ENCODE measurements around the gene BBS4. TPM values are rescaled to one million over a fixed set of nuclear protein-coding genes. Genes with fewer than 3 reads are reported as not detected.
A peak's percentile ranks its signal among the peaks of the same experiment; 100 is the strongest.

BBS4 gene
- total RNA-seq, 1 donor from 2014 or later, result 15.5 TPM

GRCh38 chr15:72751751-72752455, 65.9 kb downstream of the BBS4 start:
- Mint-ChIP-seq H3K9me3 (ENCODE audit: low read depth) (peaks cover 4% of the 10 kb centered on the region), H3K4me1 (ENCODE audit: low read depth) (peaks cover 23% of the 10 kb centered on the region), H3K36me3 (ENCODE audit: low read depth) (peaks cover 30% of the 10 kb centered on the region), H3K4me3 (ENCODE audit: unreplicated experiment) (no peak overlapping the region), H3K27ac (ENCODE audit: unreplicated experiment) (no peak overlapping the region), H3K27me3 (ENCODE audit: low read depth) (no peaks in the 10 kb centered on the region)
- no peak for DNase-seq (ENCODE audit: low spot score)
- TF ChIP-seq CTCF (IDR thresholded peaks at IDR 0.05), result no peak

GRCh38 chr15:72754096-72754495, 68.1 kb downstream of the BBS4 start:
- Mint-ChIP-seq H3K27me3 (ENCODE audit: low read depth) (no peaks in the 10 kb centered on the region), H3K36me3 (ENCODE audit: low read depth) (peaks cover 37% of the 10 kb centered on the region), H3K9me3 (ENCODE audit: low read depth) (no peaks in the 10 kb centered on the region), H3K4me3 (ENCODE audit: unreplicated experiment) (no peak overlapping the region), H3K4me1 (ENCODE audit: low read depth) (peaks cover 37% of the 10 kb centered on the region), H3K27ac (ENCODE audit: unreplicated experiment) (no peak overlapping the region)
- DNase-seq (ENCODE audit: low spot score), result no peak
- TF ChIP-seq CTCF (IDR thresholded peaks at IDR 0.05), result no peak

GRCh38 chr15:72758182-72758581, 72.2 kb downstream of the BBS4 start:
- no peaks in the 10 kb centered on the region for H3K9me3 Mint-ChIP-seq (ENCODE audit: low read depth)
- peaks cover 38% of the 10 kb centered on the region for H3K36me3 Mint-ChIP-seq (ENCODE audit: low read depth)
- H3K27ac Mint-ChIP-seq (ENCODE audit: unreplicated experiment), result peak overlapping the region; percentile 89
- H3K4me1 Mint-ChIP-seq (ENCODE audit: low read depth), result peaks cover 14% of the 10 kb centered on the region
- H3K4me3 Mint-ChIP-seq (ENCODE audit: unreplicated experiment), result no peak overlapping the region
- H3K27me3 Mint-ChIP-seq (ENCODE audit: low read depth), result no peaks in the 10 kb centered on the region
- DNase-seq (ENCODE audit: low spot score), result no peak
- TF ChIP-seq CTCF (IDR thresholded peaks at IDR 0.05), result no peak

GRCh38 chr15:72760590-72761260, 74.7 kb downstream of the BBS4 start:
- H3K27me3 Mint-ChIP-seq (ENCODE audit: low read depth), result no peaks in the 10 kb centered on the region
- TF ChIP-seq CTCF (IDR thresholded peaks at IDR 0.05), result no peak
- no peaks in the 10 kb centered on the region for H3K9me3 Mint-ChIP-seq (ENCODE audit: low read depth)
- peaks cover 31% of the 10 kb centered on the region for H3K36me3 Mint-ChIP-seq (ENCODE audit: low read depth)
- no peak overlapping the region for H3K4me3 Mint-ChIP-seq (ENCODE audit: unreplicated experiment)
- no peak for DNase-seq (ENCODE audit: low spot score)
- peaks cover 14% of the 10 kb centered on the region for H3K4me1 Mint-ChIP-seq (ENCODE audit: low read depth)
- H3K27ac Mint-ChIP-seq (ENCODE audit: unreplicated experiment), result no peak overlapping the region

GRCh38 chr15:72764656-72765055, 78.6 kb downstream of the BBS4 start:
- Mint-ChIP-seq H3K4me1 (ENCODE audit: low read depth) (no peaks in the 10 kb centered on the region), H3K27me3 (ENCODE audit: low read depth) (no peaks in the 10 kb centered on the region), H3K27ac (ENCODE audit: unreplicated experiment) (no peak overlapping the region), H3K9me3 (ENCODE audit: low read depth) (peaks cover 18% of the 10 kb centered on the region), H3K4me3 (ENCODE audit: unreplicated experiment) (no peak overlapping the region), H3K36me3 (ENCODE audit: low read depth) (peaks cover 41% of the 10 kb centered on the region)
- no peak for DNase-seq (ENCODE audit: low spot score)
- TF ChIP-seq CTCF (IDR thresholded peaks at IDR 0.05), result no peak
